Suprapubic skin (tissue), 3 donors: ENCODE measurements around the gene SLC35A5.

Source experiments
- EP300 ChIP-seq: sonication (generic); formaldehyde crosslinking; IDR thresholded peaks from one replicate; pipeline ENCODE4 v1.6.1; 2017; ENCODE audit warnings: antibody characterized with exemption
- TF ChIP-seq, protein P1 (sequence below), 2 donors: fragments of 200-600 bp in 1 of 2; fragments of 450-650 bp in 1 of 2; sonication (generic) in 1 of 2; IDR thresholded peaks; one replicate each; pipeline ENCODE4 v1.5.1; 2016 to 2019; ENCODE audit warnings: antibody characterized with exemption in 2 of 2, mild to moderate bottlenecking in 1 of 2, moderate library complexity in 1 of 2

DNA sequence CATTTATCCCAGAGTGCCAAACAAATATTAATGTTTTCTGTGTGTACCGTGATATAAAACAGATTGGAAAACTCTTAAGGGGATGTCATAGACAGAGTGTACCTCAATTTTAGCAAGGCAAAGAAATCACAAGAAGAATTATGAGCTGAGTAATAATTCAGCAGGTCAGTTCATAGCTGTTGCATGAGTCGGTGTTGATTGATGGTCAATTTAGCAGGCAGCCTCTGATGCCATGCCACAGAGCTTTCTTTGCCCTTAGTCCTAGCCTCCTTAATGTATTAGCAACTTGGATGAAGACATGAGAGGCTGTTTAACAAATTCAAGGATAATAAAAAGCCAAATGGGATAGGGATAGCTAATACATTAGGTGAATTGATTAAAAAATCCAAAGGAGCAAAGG lies 6.8 kb downstream of the SLC35A5 start:
- TF ChIP-seq, protein P1, sequence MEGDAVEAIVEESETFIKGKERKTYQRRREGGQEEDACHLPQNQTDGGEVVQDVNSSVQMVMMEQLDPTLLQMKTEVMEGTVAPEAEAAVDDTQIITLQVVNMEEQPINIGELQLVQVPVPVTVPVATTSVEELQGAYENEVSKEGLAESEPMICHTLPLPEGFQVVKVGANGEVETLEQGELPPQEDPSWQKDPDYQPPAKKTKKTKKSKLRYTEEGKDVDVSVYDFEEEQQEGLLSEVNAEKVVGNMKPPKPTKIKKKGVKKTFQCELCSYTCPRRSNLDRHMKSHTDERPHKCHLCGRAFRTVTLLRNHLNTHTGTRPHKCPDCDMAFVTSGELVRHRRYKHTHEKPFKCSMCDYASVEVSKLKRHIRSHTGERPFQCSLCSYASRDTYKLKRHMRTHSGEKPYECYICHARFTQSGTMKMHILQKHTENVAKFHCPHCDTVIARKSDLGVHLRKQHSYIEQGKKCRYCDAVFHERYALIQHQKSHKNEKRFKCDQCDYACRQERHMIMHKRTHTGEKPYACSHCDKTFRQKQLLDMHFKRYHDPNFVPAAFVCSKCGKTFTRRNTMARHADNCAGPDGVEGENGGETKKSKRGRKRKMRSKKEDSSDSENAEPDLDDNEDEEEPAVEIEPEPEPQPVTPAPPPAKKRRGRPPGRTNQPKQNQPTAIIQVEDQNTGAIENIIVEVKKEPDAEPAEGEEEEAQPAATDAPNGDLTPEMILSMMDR (IDR thresholded peaks at IDR 0.05) = no peak
- TF ChIP-seq EP300 = no peak
